SK-N-SH treated with all-trans-retinoic acid at 6 μM for 48 hours (cell line): ENCODE measurements around the gene GRIK3.

Experiments used
- ATAC-seq: fragments of 200-7000 bp; cut with Tn5 transposase; 3 replicates; pipeline ENCODE4 v1.9.1; 2020; ENCODE audit warnings: mild to moderate bottlenecking, moderate library complexity
- ARNTL ChIP-seq: fragments of 450-650 bp; formaldehyde crosslinking; IDR thresholded peaks from 2 replicates; pipeline ENCODE4 v1.5.0; 2020; ENCODE audit warnings: low read depth, mild to moderate bottlenecking, moderate library complexity, borderline replicate concordance
- BACH2 ChIP-seq: fragments of 250-450 bp; sonication (Bioruptor Pico); IDR thresholded peaks from 2 replicates; pipeline ENCODE4 v1.9.0; 2021; ENCODE audit warnings: mild to moderate bottlenecking, borderline replicate concordance
- CREB5 ChIP-seq: fragments of 250-450 bp; sonication (Bioruptor Pico); IDR thresholded peaks from 2 replicates; pipeline ENCODE4 v1.5.1; 2020; ENCODE audit warnings: low read depth, mild to moderate bottlenecking, moderate library complexity
- CSDC2 ChIP-seq: fragments of 250-450 bp; sonication (Bioruptor Pico); IDR thresholded peaks from 2 replicates; pipeline ENCODE4 v1.5.0; 2020; ENCODE audit warnings: mild to moderate bottlenecking, moderate library complexity
- CSRNP3 ChIP-seq: fragments of 250-450 bp; sonication (Bioruptor Pico); IDR thresholded peaks from 2 replicates; pipeline ENCODE4 v1.5.1; 2021; ENCODE audit warnings: mild to moderate bottlenecking, moderate library complexity
- ESRRG ChIP-seq: fragments of 250-450 bp; sonication (Bioruptor Pico); IDR thresholded peaks from 2 replicates; pipeline ENCODE4 v1.6.1; 2021; ENCODE audit warnings: mild to moderate bottlenecking
- GLIS3 ChIP-seq: fragments of 250-450 bp; sonication (Bioruptor Pico); IDR thresholded peaks from 2 replicates; pipeline ENCODE4 v1.5.0; 2020; ENCODE audit warnings: mild to moderate bottlenecking, moderate library complexity
- ISL1 ChIP-seq: fragments of 250-450 bp; sonication (Bioruptor Pico); IDR thresholded peaks from 2 replicates; pipeline ENCODE4 v2.1.2; 2022; ENCODE audit warnings: mild to moderate bottlenecking, moderate library complexity
- OSR1 ChIP-seq: fragments of 250-450 bp; sonication (Bioruptor Pico); IDR thresholded peaks from 2 replicates; pipeline ENCODE4 v1.8.0; 2022; ENCODE audit warnings: moderate library complexity, mild to moderate bottlenecking, inconsistent platforms
- PATZ1 ChIP-seq: fragments of 250-450 bp; sonication (Bioruptor Pico); IDR thresholded peaks from 2 replicates; pipeline ENCODE4 v1.8.0; 2020; ENCODE audit warnings: mild to moderate bottlenecking, moderate library complexity, borderline replicate concordance
- PPARA ChIP-seq: fragments of 250-450 bp; sonication (Bioruptor Pico); IDR thresholded peaks from 2 replicates; pipeline ENCODE4 v1.5.0; 2020; ENCODE audit warnings: mild to moderate bottlenecking, borderline replicate concordance
- RARB ChIP-seq: fragments of 250-450 bp; sonication (Bioruptor Pico); IDR thresholded peaks from 2 replicates; pipeline ENCODE4 v1.8.0; 2021; ENCODE audit warnings: mild to moderate bottlenecking, moderate library complexity
- SNAI2 ChIP-seq: fragments of 250-450 bp; sonication (Bioruptor Pico); IDR thresholded peaks from 2 replicates; pipeline ENCODE4 v1.5.0; 2020; ENCODE audit warnings: mild to moderate bottlenecking, moderate library complexity
- TCF4 ChIP-seq: fragments of 250-450 bp; sonication (Bioruptor Pico); IDR thresholded peaks from 2 replicates; pipeline ENCODE4 v1.8.0; 2021; ENCODE audit warnings: mild to moderate bottlenecking, moderate library complexity, borderline replicate concordance
- TOX ChIP-seq: fragments of 250-450 bp; sonication (Bioruptor Pico); IDR thresholded peaks from 2 replicates; pipeline ENCODE4 v1.8.0; 2021; ENCODE audit warnings: mild to moderate bottlenecking, moderate library complexity, borderline replicate concordance
- TSHZ2 ChIP-seq: fragments of 250-450 bp; sonication (Bioruptor Pico); IDR thresholded peaks from 2 replicates; pipeline ENCODE4 v1.5.0; 2020; ENCODE audit warnings: mild to moderate bottlenecking, moderate library complexity
- ZC3H10 ChIP-seq: fragments of 250-450 bp; sonication (Bioruptor Pico); IDR thresholded peaks from 2 replicates; pipeline ENCODE4 v1.5.1; 2021; ENCODE audit warnings: mild to moderate bottlenecking, moderate library complexity
- ZFP3 ChIP-seq: fragments of 250-450 bp; sonication (Bioruptor Pico); IDR thresholded peaks from 2 replicates; pipeline ENCODE4 v1.5.0; 2020; ENCODE audit warnings: mild to moderate bottlenecking, moderate library complexity
- ZFP30 ChIP-seq: fragments of 450-650 bp; formaldehyde crosslinking; IDR thresholded peaks from 2 replicates; pipeline ENCODE4 v1.5.0; 2022; ENCODE audit warnings: mild to moderate bottlenecking, moderate library complexity
- ZNF565 ChIP-seq: fragments of 450-650 bp; formaldehyde crosslinking; conservative IDR thresholded peaks from 2 replicates; pipeline ENCODE4 v1.5.0; 2020; ENCODE audit warnings: low read depth, mild to moderate bottlenecking, moderate library complexity
- ZNF70 ChIP-seq: fragments of 450-650 bp; formaldehyde crosslinking; IDR thresholded peaks from 2 replicates; pipeline ENCODE4 v1.5.0; 2020; ENCODE audit warnings: mild to moderate bottlenecking, moderate library complexity
- ZNF8 ChIP-seq: fragments of 450-650 bp; formaldehyde crosslinking; IDR thresholded peaks from 2 replicates; pipeline ENCODE4 v1.5.0; 2020; ENCODE audit warnings: mild to moderate bottlenecking, moderate library complexity

The GRIK3 gene

GRCh38 chr1:36760081-36760480 is 274.2 kb downstream of the GRIK3 start:
- no peak for ATAC-seq
- TF ChIP-seq ISL1 = no peak
- TF ChIP-seq ZNF565 (CRISPR knock-in tag) = no peak
- TF ChIP-seq OSR1 = no peak
- TF ChIP-seq SNAI2 (CRISPR knock-in tag) = no peak
- TF ChIP-seq CSDC2 (CRISPR knock-in tag) = no peak
- no peak for TF ChIP-seq PPARA
- no peak for TF ChIP-seq BACH2 (CRISPR knock-in tag)
- TF ChIP-seq ARNTL (CRISPR knock-in tag) = no peak
- no peak for TF ChIP-seq ZNF70 (CRISPR knock-in tag)
- TF ChIP-seq ZFP30 (CRISPR knock-in tag) = no peak
- no peak for TF ChIP-seq RARB (CRISPR knock-in tag)
- no peak for TF ChIP-seq GLIS3 (CRISPR knock-in tag)
- TF ChIP-seq ZC3H10 (CRISPR knock-in tag) = no peak
- TF ChIP-seq ZNF8 (CRISPR knock-in tag) = no peak
- no peak for TF ChIP-seq TCF4 (CRISPR knock-in tag)
- no peak for TF ChIP-seq TOX (CRISPR knock-in tag)
- TF ChIP-seq TSHZ2 (CRISPR knock-in tag) = no peak
- no peak for TF ChIP-seq ESRRG (CRISPR knock-in tag)
- TF ChIP-seq ZFP3 (CRISPR knock-in tag) = no peak
- TF ChIP-seq, all 23 proteins: peak for 0

- TF ChIP-seq RARB (CRISPR knock-in tag) = no peak
- no peak for TF ChIP-seq TCF4 (CRISPR knock-in tag)
- no peak for TF ChIP-seq ZFP30 (CRISPR knock-in tag)
- no peak for ATAC-seq
Measured at GRCh38 chr1:36759355-36759754, 275.0 kb downstream of the GRIK3 start.

GRCh38 chr1:36755303-36756230 is 278.7 kb downstream of the GRIK3 start:
- no peak for ATAC-seq
- no peak for TF ChIP-seq CREB5 (CRISPR knock-in tag)
- TF ChIP-seq ZNF565 (CRISPR knock-in tag) = no peak
- no peak for TF ChIP-seq ISL1
- TF ChIP-seq ZFP30 (CRISPR knock-in tag) = no peak
- no peak for TF ChIP-seq RARB (CRISPR knock-in tag)
- no peak for TF ChIP-seq TSHZ2 (CRISPR knock-in tag)
- no peak for TF ChIP-seq TOX (CRISPR knock-in tag)
- no peak for TF ChIP-seq BACH2 (CRISPR knock-in tag)
- TF ChIP-seq CSDC2 (CRISPR knock-in tag) = no peak
- no peak for TF ChIP-seq ZNF8 (CRISPR knock-in tag)
- no peak for TF ChIP-seq PATZ1 (CRISPR knock-in tag)
- no peak for TF ChIP-seq ZFP3 (CRISPR knock-in tag)
- TF ChIP-seq ZC3H10 (CRISPR knock-in tag) = no peak
- no peak for TF ChIP-seq PPARA
- TF ChIP-seq CSRNP3 (CRISPR knock-in tag) = no peak
- no peak for TF ChIP-seq ARNTL (CRISPR knock-in tag)
- TF ChIP-seq ZNF70 (CRISPR knock-in tag) = no peak
- TF ChIP-seq TCF4 (CRISPR knock-in tag) = no peak
